GM12878 (cell line): ENCODE results near the gene ATG3. TPM values are rescaled to one million over a fixed set of nuclear protein-coding genes. Genes with fewer than 3 reads are reported as not detected.

Source experiments
- CHD1 ChIP-seq: IDR thresholded peaks from 2 replicates; pipeline ENCODE4 v1.6.1; 2012; ENCODE audit warnings: low read depth, low read length, improper control_type of control experiment
- CREB1 ChIP-seq: IDR thresholded peaks from 2 replicates; pipeline ENCODE4 v1.6.1; 2012; ENCODE audit warnings: low read depth, mild to moderate bottlenecking, inconsistent platforms
- EGR1 ChIP-seq, 2 experiments: IDR thresholded peaks; 1 replicate in 1 of 2; 2 replicates in 1 of 2; pipeline ENCODE4 v1.6.1; 2011 to 2012; ENCODE audit warnings: low read depth in 2 of 2, low read length in 2 of 2, borderline replicate concordance in 1 of 2, mild to moderate bottlenecking in 1 of 2, moderate library complexity in 1 of 2
- GATAD2B ChIP-seq: fragments of 450-650 bp; conservative IDR thresholded peaks from 2 replicates; pipeline ENCODE4 v1.6.1; 2017; ENCODE audit warnings: low read depth, mild to moderate bottlenecking, moderate library complexity
- NR2C1 ChIP-seq: fragments of 450-650 bp; IDR thresholded peaks from 2 replicates; pipeline ENCODE4 v1.6.1; 2017; ENCODE audit warnings: antibody characterized with exemption, mild to moderate bottlenecking, moderate library complexity
- POLR2A ChIP-seq: IDR thresholded peaks from 2 replicates; pipeline ENCODE4 v1.6.1; 2011; ENCODE audit warnings: low read depth, mild to moderate bottlenecking, low read length
- RUNX3 ChIP-seq: IDR thresholded peaks from 2 replicates; pipeline ENCODE4 v1.6.1; 2012; ENCODE audit warnings: low read length, inconsistent platforms
- SP1 ChIP-seq: IDR thresholded peaks from one replicate; pipeline ENCODE4 v1.6.1; 2011; ENCODE audit warnings: low read depth, low read length
- polyA plus RNA-seq, 11 experiments: library from polyadenylated mRNA; depleted of rRNA in 4 of 11; unstranded in 6 of 11; stranded (reverse) in 5 of 11; fragments of >200 nt; fragmentation: Nextera tagmentation in 4 of 11; fragmentation: Illumina TruSeq in 1 of 11; extraction: Ambion mirVana in 4 of 11; extraction: Trizol in 1 of 11; gene quantifications; 1 replicate in 1 of 11; 2 replicates in 10 of 11; pipeline versions ENCODE4 v1.2.1 to v1.2.3, GENCODE V29; 2011 to 2016; ENCODE audit warnings: inconsistent platforms in 2 of 11, missing spikeins in 2 of 11, low read depth in 1 of 11
- total RNA-seq, 4 experiments: library from RNA; depleted of rRNA in 3 of 4; stranded (reverse); fragments of >200 nt in 3 of 4; fragmentation: Illumina TruSeq in 1 of 4; extraction: Trizol in 1 of 4; gene quantifications; 2 replicates each; pipeline versions ENCODE4 v1.2.1 to v1.2.3, GENCODE V29; 2013 to 2021
- TF ChIP-seq, protein P1 (sequence below): fragments of 450-650 bp; IDR thresholded peaks from 2 replicates; pipeline ENCODE4 v1.6.1; 2016; ENCODE audit warnings: mild to moderate bottlenecking
- TF ChIP-seq, protein P2 (sequence below): IDR thresholded peaks from 2 replicates; pipeline ENCODE4 v1.6.1; 2011; ENCODE audit warnings: low read depth, mild to moderate bottlenecking, low read length, moderate library complexity, borderline replicate concordance; ENCODE audit errors: extremely low read depth

The ATG3 gene
- total and polyA plus RNA-seq, 10 of the 15 experiments (the other 5 are each of a cell fraction or from before 2014, with no cell fraction given) = 49.8 to 97.0 (median 63.6) TPM

DNA sequence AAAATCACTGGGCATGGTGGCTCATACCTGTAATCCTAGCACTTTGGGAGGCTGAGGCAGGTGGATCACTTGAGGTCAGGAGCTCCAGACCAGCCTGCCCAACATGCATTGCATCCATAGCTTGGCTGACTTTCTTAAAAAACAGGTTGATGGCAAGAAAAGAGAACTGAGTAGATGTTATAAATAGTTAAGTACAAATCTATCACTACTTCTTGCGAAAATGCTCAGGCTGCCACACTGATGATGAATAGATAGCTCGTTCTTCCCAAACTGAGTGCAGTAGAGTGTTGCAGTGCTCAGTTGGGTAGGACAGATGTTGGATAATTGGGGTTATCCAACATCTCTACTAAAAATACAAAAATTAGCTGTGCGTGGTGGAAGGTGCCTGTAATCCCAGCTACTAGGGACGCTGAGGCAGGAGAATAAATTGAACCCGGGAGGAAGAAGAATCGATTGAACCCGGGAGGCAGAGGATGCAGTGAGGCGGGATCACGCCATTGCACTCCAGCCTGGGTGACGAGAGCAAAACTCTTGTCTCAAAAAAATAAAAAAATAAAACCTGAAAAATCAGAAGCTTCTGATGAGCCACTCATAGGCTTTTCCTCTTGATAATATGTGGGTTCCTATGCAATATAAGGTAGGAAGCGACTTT lies 63.7 kb downstream of the ATG3 start (continued):
- TF ChIP-seq, protein P1, sequence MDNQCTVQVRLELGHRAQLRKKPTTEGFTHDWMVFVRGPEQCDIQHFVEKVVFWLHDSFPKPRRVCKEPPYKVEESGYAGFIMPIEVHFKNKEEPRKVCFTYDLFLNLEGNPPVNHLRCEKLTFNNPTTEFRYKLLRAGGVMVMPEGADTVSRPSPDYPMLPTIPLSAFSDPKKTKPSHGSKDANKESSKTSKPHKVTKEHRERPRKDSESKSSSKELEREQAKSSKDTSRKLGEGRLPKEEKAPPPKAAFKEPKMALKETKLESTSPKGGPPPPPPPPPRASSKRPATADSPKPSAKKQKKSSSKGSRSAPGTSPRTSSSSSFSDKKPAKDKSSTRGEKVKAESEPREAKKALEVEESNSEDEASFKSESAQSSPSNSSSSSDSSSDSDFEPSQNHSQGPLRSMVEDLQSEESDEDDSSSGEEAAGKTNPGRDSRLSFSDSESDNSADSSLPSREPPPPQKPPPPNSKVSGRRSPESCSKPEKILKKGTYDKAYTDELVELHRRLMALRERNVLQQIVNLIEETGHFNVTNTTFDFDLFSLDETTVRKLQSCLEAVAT = peak; percentile 93
- TF ChIP-seq EGR1 (IDR thresholded peaks at IDR 0.05; ENCODE audit: borderline replicate concordance in 1 of 2, low read depth in 2 of 2, low read length in 2 of 2) = no peak
- peak; percentile 19; the same call in 1 of the 2 replicates for TF ChIP-seq RUNX3
- no peak for TF ChIP-seq POLR2A
- no peak for TF ChIP-seq SP1
- no peak for TF ChIP-seq NR2C1
- no peak for TF ChIP-seq GATAD2B
- TF ChIP-seq, protein P2, sequence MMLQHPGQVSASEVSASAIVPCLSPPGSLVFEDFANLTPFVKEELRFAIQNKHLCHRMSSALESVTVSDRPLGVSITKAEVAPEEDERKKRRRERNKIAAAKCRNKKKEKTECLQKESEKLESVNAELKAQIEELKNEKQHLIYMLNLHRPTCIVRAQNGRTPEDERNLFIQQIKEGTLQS = no peak
- 0 out of 2 replicates have a peak, but pooled peaks have one; percentile 5 for TF ChIP-seq CREB1
- peak; percentile 67; the same call in 1 of the 2 replicates for TF ChIP-seq CHD1
